T-helper 17 cell (primary cell): ENCODE data around the gene CSTF2. TPM values are rescaled to one million over a fixed set of nuclear protein-coding genes. Genes with fewer than 3 reads are reported as not detected.

Source experiments
- ATAC-seq: fragments of 150-1000 bp; cut with Tn5 transposase; 2 replicates; pipeline ENCODE4 v1.10.0; 2021; ENCODE audit warnings: mild to moderate bottlenecking, moderate library complexity
- DNase-seq, 3 donors: peaks; one replicate each; pipeline versions ENCODE4 v3.0.0 to v3.0.0-alpha.2; 2020 to 2021
- H3K9me3 ChIP-seq: one replicate; pipeline ENCODE4 v1.7.0; 2013; ENCODE audit warnings: low read length, mild to moderate bottlenecking; ENCODE audit not compliant: control insufficient read depth, poor library complexity, severe bottlenecking
- H3K27ac Mint-ChIP-seq: one replicate; pipeline ENCODE4 v1.8.0; 2022; ENCODE audit warnings: mild to moderate bottlenecking, moderate library complexity, mixed read lengths
- H3K27me3 Mint-ChIP-seq: one replicate; pipeline ENCODE4 v1.8.0; 2022; ENCODE audit warnings: mixed read lengths
- H3K36me3 Mint-ChIP-seq: one replicate; pipeline ENCODE4 v1.8.0; 2022; ENCODE audit warnings: low read depth, mixed read lengths
- H3K4me1 Mint-ChIP-seq: one replicate; pipeline ENCODE4 v1.8.0; 2022; ENCODE audit warnings: mild to moderate bottlenecking, mixed read lengths
- H3K4me3 Mint-ChIP-seq: one replicate; pipeline ENCODE4 v1.8.0; 2022; ENCODE audit warnings: mild to moderate bottlenecking, moderate library complexity, mixed read lengths
- total RNA-seq, 4 donors: library from RNA in 2 of 4; stranded (reverse) in 2 of 4; gene quantifications; one replicate each; pipeline ENCODE4 v1.2.3 and lab custom pipeline; 2022 to 2026

Gene CSTF2
- total RNA-seq, 2 donors from 2014 or later: 11.4 to 11.6 TPM

- no peaks in the 10 kb centered on the region for H3K27me3 Mint-ChIP-seq
- H3K27ac Mint-ChIP-seq: peak overlapping the region; percentile 90
- no peak overlapping the region for H3K4me3 Mint-ChIP-seq
Measured at GRCh38 chrX:100831219-100831946, 11.2 kb downstream of the CSTF2 start.

GRCh38 chrX:100850317-100850716, 30.1 kb downstream of the CSTF2 start:
- no peaks in the 10 kb centered on the region for H3K27me3 Mint-ChIP-seq
- no peaks in the 10 kb centered on the region for H3K9me3 ChIP-seq
- H3K36me3 Mint-ChIP-seq: peaks cover 3% of the 10 kb centered on the region
- no peak overlapping the region for H3K4me3 Mint-ChIP-seq
- H3K27ac Mint-ChIP-seq: no peak overlapping the region
- ATAC-seq: no peak
- no peak for DNase-seq
- no peaks in the 10 kb centered on the region for H3K4me1 Mint-ChIP-seq

More at GRCh38 chrX:100831219-100831946, 11.2 kb downstream of the CSTF2 start:
- no peak for DNase-seq
- Mint-ChIP-seq H3K4me1 (peaks cover 8% of the 10 kb centered on the region), H3K36me3 (peaks cover 9% of the 10 kb centered on the region)
- no peak for ATAC-seq
- no peaks in the 10 kb centered on the region for H3K9me3 ChIP-seq

DNA sequence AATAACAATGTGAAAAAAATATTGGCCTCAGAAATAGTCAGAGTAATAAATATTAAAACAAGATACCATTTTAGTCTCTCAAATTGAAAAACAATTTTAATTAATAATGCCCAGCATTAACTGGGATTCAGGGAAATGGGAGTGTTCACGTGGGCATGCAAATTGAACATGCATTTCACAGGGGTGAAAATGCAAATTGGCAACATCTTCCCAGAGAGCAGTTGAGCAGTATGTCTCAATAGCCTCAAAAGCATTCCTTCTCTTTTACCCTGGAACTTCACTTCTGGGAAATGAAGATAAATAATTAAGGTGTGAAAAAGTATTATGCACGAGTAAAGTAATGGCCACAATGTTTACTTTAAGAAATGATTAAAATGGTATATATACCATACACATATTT, 32.6 kb downstream of the CSTF2 start:
- no peaks in the 10 kb centered on the region for H3K27me3 Mint-ChIP-seq

GRCh38 chrX:100863326-100863864, 43.2 kb downstream of the CSTF2 start:
- no peak for ATAC-seq
- Mint-ChIP-seq H3K4me1 (no peaks in the 10 kb centered on the region), H3K27me3 (peaks cover 8% of the 10 kb centered on the region), H3K36me3 (no peaks in the 10 kb centered on the region), H3K27ac (no peak overlapping the region), H3K4me3 (no peak overlapping the region)
- no peak for DNase-seq
- no peaks in the 10 kb centered on the region for H3K9me3 ChIP-seq

More for the DNA sequence above, 32.6 kb downstream of the CSTF2 start:
- no peaks in the 10 kb centered on the region for H3K9me3 ChIP-seq
- no peak overlapping the region for H3K4me3 Mint-ChIP-seq
- no peaks in the 10 kb centered on the region for H3K4me1 Mint-ChIP-seq
- H3K36me3 Mint-ChIP-seq: no peaks in the 10 kb centered on the region
- ATAC-seq (no peak), DNase-seq (no peak)
- H3K27ac Mint-ChIP-seq: no peak overlapping the region

DNA sequence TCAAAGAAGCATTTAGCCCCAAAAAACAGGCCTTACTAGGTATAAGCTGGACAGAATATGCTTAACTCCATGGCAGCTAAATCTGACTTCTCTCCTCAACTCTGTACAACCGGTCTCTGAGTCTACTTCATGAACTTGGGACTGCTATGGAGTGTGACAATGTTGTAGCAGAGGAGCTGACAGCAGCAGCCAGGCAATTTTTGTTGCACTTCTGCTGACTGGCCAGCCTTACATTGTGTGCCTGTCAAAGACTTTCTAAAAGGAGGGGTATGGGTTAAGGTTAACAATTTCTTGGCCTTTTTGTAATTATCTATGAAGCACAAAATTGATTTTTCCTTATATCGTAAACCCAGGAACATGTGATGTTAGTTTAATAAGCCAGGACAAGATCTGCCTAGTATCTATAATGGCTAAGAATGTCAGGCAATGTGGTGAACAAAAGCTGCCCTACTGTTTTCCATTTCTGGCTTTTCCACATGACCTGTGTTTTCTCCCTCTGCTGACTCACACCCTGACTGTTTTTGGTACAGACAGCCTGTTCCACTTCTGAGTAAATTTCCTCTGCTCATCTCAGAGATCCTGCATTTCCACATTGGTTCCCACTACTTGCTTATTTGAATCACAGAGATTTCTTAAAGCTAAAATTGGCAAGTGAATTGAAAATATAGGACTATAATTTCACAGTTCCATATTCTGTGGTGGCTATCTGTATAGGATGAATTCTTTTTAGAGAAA, 44.6 kb downstream of the CSTF2 start:
- Mint-ChIP-seq H3K4me1 (no peaks in the 10 kb centered on the region), H3K27ac (no peak overlapping the region), H3K4me3 (no peak overlapping the region), H3K36me3 (no peaks in the 10 kb centered on the region), H3K27me3 (peaks cover 8% of the 10 kb centered on the region)
- DNase-seq: no peak
- no peaks in the 10 kb centered on the region for H3K9me3 ChIP-seq
- ATAC-seq: no peak

DNA sequence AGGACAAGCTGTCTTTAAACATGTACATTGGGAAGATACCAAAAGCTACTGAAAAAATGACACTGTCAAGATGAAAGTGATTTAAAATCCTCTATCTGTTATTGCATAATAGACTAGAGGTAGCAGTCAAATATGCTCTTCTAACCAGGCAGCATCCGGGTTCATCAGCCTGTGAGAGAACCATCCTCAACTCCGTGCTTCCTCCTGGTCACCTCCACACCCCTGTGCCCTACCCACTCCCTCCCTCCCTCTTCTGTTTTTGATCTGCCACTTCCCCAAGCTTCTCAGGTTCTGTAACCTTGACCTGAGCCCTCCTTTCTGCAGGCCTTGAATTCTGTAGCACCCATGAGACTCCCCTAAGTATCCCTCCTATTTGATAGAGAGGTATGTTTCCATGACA, 48.1 kb downstream of the CSTF2 start:
- DNase-seq: no peak
- Mint-ChIP-seq H3K27me3 (peaks cover 4% of the 10 kb centered on the region), H3K27ac (no peak overlapping the region), H3K36me3 (no peaks in the 10 kb centered on the region), H3K4me1 (peaks cover 2% of the 10 kb centered on the region), H3K4me3 (no peak overlapping the region)
- ATAC-seq: no peak
- H3K9me3 ChIP-seq: no peaks in the 10 kb centered on the region

GRCh38 chrX:100870527-100870926, 50.3 kb downstream of the CSTF2 start:
- H3K27me3 Mint-ChIP-seq: peaks cover 2% of the 10 kb centered on the region
- H3K9me3 ChIP-seq: no peaks in the 10 kb centered on the region
- no peaks in the 10 kb centered on the region for H3K36me3 Mint-ChIP-seq
- no peak overlapping the region for H3K4me3 Mint-ChIP-seq
- no peak overlapping the region for H3K27ac Mint-ChIP-seq
- ATAC-seq (no peak), DNase-seq (no peak)
- peaks cover 2% of the 10 kb centered on the region for H3K4me1 Mint-ChIP-seq

DNA sequence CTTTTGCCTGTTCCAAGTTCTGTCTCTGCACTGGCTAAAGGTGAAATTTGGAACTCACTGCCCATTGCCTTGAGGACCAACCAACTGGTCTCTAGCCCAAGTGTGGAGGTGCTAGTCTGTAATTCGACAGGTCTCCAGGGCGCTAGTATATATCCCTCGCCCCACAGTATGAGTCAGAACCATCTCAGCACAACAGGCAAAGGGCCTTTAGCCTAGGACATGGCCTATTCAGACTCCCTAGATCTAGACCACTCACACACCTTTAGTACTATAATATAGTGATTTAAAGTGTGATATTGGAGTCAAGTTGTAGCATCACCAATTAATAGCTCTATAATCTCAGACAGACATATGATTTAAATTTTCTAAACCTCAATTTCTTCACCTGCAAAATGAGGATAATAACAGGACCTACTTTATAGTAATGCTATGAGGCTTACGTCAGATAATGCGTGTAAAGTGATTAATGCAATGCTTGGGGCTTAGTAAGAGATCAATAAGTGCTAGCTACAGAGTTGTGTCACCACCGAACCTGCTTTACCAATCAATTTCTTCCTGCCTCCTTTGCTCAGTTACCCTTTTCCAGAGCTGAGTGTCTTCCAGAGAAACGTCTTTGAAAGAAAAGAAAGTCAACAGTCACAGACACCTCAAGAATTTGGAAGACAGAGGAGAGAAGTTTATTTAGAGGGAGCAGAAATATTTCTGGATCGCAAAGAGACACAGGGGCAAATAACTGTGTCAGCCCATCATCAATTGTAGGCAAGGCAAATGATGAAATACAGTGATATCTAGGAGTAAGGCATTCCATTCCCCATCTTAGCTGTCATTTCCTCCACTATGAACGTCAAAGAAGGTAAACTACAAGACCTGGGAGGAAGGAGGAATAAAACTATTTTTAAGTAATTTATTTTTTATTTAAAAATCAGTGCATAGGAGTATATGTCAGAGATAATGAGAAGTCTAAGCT, 51.7 kb downstream of the CSTF2 start:
- Mint-ChIP-seq H3K36me3 (no peaks in the 10 kb centered on the region), H3K27me3 (no peaks in the 10 kb centered on the region), H3K27ac (no peak overlapping the region), H3K4me1 (peaks cover 2% of the 10 kb centered on the region), H3K4me3 (no peak overlapping the region)
- ATAC-seq: no peak
- H3K9me3 ChIP-seq: no peaks in the 10 kb centered on the region
- no peak for DNase-seq

DNA sequence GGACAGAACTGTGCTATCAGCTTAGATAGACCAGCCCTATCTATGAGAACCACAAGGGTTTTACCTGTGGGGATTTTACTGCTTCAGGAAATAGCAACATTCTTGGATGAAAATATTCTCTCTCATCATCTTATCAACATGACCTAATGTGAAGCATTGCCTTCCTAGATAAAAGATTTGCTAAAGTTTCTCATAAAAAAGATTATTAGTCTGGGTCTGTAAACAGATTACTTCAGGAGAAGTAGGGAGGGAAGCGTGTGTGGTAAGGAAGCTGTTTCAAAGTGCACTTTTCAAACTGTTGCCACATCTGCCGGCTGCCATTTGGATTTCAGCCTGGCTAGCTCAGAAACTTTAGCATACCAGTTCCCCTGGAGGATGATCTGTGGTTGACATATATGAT, 54.1 kb downstream of the CSTF2 start, which contains the start of gene NOX1:
NOX1 (minus strand) TSS at position 35 of the 400 bp plus-strand sequence. CDS start 220 bp downstream, outside the sequence.
- no peak for ATAC-seq
- no peaks in the 10 kb centered on the region for H3K9me3 ChIP-seq
- Mint-ChIP-seq H3K27me3 (peaks cover 4% of the 10 kb centered on the region), H3K4me3 (no peak within 1 kb of the TSS), H3K36me3 (no peaks in the 10 kb centered on the region), H3K27ac (no peak within 1 kb of the TSS), H3K4me1 (peaks cover 2% of the 10 kb centered on the region)
- DNase-seq: no peak

- Mint-ChIP-seq H3K27me3 (peaks cover 4% of the 10 kb centered on the region), H3K36me3 (no peaks in the 10 kb centered on the region), H3K4me1 (no peaks in the 10 kb centered on the region), H3K4me3 (no peak overlapping the region), H3K27ac (no peak overlapping the region)
- H3K9me3 ChIP-seq: no peaks in the 10 kb centered on the region
- ATAC-seq: no peak
- DNase-seq: no peak
Measured at GRCh38 chrX:100880368-100880767, 60.2 kb downstream of the CSTF2 start.

DNA sequence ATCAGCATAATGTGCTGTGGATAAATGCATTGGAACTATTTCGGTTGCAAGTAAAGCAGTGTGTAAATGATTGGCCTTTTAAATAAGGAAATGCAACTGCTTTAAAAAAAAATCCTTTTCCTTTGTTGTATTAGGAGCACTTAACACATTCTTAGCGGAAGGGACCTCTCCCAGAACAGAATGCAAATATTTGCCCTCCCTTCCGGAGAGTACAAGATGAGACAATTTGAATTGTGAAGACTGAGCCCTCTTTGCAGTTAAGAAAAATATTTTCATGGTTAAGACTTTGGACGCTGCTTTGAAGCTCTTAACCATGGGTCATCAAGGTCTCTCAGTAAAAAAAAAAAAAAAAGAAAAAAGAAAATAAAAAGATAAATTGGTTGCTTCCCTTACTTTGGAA, 63.5 kb downstream of the CSTF2 start:
- Mint-ChIP-seq H3K27ac (no peak overlapping the region), H3K4me1 (no peaks in the 10 kb centered on the region), H3K36me3 (no peaks in the 10 kb centered on the region), H3K27me3 (no peaks in the 10 kb centered on the region), H3K4me3 (no peak overlapping the region)
- no peak for ATAC-seq
- H3K9me3 ChIP-seq: no peaks in the 10 kb centered on the region
- DNase-seq: no peak
